ENCODE measurements around the gene SDC3.
A peak's percentile ranks its signal among the peaks of the same experiment; 100 is the strongest.

SDC3 gene

DNA sequence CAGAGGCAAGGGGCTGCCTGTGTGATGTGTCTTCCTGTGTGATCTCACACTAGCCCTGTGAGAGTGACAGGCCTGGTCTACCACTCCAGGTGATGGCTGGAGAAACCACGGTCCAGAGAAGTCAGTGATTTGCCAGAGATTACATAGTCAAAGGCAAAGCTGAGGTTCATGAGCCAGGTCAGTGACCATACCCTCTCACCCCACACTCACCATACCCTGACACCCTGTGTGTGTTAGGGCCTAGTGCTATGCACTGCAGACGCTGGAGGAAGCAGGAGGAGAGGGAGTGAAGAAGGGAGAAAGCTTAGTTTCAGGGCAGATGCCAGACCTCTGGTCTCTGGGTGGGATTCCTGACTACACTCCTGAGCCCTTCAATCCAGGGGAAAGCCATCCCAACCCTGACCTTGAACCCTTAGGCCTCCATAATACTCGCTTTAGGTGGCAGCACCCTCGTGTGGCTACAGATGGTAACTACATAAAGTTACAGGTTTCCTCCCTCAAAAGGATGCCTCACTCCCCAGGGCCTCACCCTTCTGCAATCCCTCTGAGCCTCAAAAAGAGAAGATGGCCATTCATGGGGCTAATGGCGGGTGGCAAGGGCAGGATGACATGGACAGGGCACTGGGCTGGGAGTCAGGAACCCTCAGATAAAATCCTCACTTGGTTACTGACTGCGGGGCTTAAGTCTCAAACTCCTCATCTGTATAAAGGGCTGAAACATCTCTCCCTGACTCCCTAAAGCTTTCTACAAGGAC, 20.8 kb upstream of the SDC3 start:
- peak; percentile 62 for DNase-seq (ENCODE audit: low spot score)

DNA sequence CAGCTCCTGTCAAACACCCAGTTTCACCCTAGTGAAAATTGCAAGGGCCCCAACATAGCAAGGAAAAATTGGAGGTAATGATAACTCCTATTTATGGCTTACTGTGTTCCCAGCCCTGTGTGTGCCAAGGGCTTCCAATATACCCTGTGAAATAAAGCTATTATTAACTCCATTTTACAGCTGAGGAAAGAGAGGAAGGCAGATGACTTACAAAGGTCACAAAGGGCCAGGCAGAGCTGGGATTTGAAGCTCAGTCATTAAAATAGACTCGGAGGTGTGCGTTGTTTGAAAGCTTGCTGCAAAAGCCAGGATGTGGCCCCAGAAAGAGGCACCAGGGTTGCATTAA, 20.2 kb upstream of the SDC3 start:
- DNase-seq (ENCODE audit: low spot score) = no peak

DNA sequence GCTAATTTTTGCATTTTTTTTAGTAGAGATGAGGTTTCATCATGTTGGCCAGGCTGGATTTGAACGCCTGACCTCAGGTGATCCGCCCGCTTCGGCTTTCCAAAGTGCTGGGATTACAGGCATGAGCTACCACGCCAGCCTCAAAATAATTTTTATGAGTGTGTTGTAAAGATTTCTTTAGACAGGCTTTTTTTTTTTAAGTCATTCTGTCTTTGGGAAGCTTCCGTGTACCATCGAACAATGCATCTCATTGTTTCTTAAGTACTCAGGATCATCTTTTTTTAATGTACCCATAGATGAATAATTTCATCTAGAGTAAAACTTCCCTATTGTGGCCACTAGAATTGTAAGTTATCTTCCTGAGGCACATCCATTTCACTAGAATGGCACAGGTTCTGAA, 19.6 kb upstream of the SDC3 start:
- no peak for DNase-seq (ENCODE audit: low spot score)

DNA sequence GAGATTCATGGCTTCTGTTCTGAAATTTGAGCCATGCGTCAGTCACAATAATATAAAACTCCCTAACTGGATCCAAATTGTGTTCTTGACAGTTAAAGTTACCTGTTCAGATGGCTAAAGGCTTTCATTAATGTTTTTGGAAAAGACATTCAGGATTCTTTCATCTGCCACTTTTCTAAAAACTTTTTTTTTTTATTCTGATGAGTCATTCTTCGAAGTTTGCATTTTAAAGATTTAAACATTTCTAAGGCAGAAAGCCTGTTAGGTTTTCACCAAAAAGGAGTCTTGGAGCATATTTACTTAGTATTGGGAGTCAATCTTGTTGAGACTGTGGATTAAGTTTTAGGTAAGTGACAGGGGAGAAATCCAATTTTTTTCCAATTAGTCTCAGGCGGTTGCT, 18.9 kb upstream of the SDC3 start:
- DNase-seq (ENCODE audit: low spot score) = no peak

DNA sequence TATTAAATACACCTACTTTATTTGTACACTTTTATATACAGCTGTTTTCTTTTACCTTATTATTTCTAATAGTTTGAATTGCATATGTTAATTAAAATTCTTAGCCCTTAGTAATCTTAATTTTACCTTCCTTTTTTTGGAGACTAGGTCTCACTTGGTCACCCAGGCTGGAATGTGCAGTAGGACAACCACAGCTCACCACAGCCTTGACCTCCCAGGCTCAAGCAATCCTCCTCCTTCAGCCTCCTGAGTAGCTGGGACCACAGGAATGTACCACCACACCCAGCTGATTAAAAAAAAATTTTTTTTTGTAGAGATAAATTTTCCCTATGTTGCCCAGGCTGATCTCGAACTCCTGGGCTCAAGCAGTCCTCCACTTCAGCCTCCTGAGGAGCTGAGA, 15.0 kb upstream of the SDC3 start:
- no peak for DNase-seq (ENCODE audit: low spot score)

DNA sequence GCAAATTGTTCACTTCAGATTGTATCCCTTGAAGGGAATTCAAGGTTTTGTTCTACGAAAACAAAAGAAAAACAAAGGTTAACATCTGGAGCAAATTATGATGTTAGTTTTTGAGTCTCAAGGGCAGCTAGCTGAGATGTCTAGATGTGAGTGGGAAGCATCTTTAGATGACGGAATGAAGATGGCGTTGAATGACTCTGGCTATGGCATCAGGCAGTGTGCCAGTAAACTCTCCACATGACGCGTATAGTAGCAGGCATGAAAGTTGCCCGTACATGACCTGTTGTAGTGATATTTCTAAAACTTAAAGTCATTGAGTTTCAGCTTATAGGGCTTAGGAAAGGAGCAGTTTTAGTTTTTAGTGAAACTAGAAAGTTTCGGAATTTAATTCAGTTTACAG, 12.3 kb upstream of the SDC3 start:
- DNase-seq (ENCODE audit: low spot score) = no peak

DNA sequence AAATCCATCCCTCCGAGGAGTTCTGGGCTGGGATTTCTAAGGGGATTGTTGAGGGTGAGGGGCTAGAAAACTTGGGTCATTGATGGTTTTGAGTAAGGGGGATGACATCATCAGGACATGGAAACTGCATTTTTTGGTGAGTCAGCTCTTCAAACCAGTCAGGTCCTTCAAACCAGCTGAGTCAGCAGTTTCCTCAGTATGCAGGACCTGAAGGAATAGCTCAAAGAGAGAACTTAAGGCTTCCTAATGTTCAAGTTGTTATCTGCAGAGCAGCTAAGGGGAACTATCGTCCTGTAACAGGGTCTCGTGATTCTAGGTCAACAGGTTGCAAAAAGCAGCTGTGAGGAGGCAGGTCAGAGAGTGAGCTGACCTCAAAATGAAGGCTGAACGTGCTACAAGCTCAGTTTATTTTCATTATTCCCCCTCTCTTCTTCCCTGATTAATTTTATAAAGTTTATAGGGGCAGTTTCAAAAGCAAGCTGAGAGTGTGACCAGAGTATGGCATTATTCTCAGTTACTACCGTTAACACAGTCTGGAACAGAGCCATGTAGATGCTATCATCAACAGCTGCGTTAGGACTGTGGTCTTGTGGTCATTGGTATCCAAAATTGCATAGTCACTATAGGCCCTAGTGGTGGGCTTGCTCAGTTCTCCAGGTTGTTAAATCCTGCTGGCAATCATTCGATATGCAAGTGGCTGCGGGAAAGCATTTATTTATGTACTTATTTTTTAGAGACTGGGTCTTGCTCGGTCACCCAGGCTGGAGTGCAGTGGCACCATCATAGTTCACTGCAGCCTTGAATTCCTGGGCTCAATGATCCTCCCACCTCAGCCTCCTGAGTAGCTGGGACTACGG, 10.7 kb upstream of the SDC3 start:
- DNase-seq (ENCODE audit: low spot score) = peak; percentile 54

DNA sequence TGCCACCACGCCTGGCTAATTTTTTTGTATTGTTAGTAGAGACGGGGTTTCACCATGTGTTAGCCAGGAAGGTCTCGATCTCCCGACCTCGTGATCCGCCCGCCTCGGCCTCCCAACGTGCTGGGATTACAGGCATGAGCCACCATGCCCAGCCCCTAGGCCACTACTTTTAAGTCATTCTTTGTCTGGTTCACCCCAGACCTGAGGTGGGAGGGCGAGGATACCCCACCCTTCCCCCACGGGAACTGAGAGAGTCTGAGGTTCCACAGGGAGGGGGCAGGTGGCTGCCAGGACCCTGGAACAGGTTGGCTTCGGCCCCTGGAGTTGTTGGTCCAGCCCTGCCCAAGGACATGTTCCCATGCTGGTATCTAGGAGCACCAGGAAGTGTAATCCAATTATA, 7.7 kb upstream of the SDC3 start:
- DNase-seq (ENCODE audit: low spot score) = no peak

DNA sequence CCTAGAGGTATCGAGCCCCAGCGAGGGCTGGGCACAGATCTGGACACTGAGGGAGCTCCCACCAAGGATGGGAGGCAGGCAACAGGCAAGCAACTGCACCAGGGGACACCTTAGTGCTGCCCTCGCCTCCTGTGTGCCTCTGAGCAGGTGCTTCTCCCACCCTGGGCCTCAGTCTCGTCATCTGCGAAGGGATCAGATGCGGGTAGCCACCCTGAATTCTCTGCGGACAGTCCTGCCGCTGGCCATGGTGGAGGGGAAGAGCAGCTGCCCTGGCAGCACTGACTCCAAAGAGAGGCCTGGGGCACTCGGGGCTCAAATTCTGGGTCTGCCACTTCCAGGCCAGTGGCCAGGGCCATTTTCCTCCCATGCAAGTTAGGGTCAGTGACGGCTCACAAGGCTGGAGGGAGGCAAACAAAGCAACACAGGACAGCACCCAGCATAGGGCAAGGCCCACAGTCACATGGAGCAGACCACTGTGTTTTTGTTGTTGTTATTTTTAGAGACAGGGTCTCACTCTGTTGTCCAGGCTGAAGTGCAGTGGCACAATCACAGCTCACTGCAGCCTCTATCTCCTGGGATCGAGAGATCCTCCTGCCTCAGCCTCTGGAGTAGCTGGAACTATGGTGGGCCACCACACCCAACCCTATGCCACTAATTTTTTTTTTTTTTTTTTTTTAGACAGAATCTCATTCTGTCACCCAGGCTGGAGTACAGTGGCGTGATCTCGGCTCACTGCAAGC, 7.1 kb upstream of the SDC3 start:
- DNase-seq (ENCODE audit: low spot score) = no peak

DNA sequence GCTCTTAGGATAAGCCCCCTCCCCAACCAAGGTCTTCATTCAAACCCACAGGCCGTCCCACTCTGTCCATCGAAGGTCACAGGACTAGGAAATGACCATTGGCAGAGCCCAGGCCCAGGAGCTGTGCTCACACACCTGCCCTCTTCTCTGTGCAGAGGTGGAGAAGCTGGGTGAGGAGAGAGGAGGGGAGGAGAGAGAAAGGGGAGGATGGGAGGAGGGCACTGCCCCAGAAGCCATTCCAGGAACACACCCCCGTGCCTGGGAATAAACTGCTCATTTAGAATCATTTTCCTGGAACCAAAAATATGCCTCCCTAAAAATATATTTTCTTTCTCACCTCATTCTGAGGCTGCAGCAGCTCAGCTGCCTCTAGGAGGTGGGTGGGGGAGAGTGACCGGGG, 6.4 kb upstream of the SDC3 start:
- DNase-seq (ENCODE audit: low spot score) = no peak

DNA sequence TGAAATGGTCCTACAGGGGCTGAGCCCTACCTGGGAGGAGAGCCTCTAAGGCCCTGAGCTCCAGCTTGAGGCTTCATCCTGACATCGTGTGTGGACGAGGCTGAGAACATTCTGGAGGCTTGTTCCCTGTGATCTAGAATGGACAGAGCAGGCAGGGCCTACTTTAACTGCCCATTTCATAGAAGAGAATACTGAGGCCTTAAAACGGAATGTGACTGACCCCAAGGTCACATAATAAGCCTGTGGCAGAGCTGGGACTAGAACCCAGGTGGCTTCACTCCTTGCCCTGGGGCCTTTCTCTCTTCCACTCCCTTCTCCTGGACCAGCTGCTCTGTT, 6.0 kb upstream of the SDC3 start:
- DNase-seq (ENCODE audit: low spot score) = no peak

DNA sequence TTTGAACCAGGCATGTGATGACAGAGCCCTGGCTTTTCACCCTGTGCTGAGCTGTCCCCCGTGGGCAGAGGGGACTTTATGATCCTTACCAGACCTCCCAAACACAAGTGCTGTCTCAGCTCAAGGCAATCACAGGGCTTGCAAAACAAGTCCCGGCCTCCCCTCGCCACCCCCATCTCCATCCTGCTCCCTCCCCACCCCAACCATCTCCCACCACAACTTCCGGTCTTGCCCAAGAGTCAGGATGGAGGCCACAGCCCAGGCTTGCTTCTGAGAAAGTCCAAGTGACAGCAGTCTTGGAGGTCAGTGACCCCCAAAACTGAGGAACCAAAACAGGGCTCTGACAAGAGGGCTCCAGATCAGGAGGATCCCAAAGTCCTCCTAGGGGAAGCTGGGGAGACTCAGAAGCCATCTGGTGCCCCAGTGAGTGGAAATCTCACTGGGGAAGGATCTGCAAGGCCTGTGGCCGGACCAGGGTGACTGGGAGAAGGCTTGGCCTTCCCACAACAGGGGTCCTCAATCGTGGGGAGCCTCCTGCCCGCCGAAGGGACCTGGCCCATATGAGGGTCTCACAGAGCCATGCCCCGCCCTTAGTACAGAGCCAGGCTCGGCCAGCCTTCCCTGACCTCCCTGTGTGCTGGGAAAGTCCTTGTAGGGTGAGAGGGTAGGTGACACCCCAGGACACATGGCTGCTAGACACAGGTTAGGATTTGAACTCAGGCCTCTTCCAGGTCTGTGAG, 4.5 kb upstream of the SDC3 start:
- no peak for DNase-seq (ENCODE audit: low spot score)

DNA sequence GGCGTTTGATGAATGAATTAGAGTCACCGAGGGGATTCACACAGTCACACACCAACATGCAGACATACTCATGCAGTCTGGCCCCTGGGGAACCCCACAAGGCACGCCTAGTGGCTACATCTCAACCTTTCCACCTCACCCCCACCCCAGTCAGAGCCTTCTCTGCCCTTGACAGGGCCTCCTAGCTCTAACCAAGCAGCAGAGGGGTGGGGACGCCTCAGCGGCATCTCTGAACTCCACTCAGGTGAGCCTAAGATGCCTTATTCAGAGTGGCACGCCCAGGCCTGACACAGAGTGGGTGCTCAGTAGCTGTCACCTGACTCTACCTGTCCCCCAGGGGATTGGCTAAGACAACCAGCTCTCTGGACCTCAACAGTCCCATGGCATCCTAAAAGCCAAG, 3.7 kb upstream of the SDC3 start:
- no peak for DNase-seq (ENCODE audit: low spot score)

DNA sequence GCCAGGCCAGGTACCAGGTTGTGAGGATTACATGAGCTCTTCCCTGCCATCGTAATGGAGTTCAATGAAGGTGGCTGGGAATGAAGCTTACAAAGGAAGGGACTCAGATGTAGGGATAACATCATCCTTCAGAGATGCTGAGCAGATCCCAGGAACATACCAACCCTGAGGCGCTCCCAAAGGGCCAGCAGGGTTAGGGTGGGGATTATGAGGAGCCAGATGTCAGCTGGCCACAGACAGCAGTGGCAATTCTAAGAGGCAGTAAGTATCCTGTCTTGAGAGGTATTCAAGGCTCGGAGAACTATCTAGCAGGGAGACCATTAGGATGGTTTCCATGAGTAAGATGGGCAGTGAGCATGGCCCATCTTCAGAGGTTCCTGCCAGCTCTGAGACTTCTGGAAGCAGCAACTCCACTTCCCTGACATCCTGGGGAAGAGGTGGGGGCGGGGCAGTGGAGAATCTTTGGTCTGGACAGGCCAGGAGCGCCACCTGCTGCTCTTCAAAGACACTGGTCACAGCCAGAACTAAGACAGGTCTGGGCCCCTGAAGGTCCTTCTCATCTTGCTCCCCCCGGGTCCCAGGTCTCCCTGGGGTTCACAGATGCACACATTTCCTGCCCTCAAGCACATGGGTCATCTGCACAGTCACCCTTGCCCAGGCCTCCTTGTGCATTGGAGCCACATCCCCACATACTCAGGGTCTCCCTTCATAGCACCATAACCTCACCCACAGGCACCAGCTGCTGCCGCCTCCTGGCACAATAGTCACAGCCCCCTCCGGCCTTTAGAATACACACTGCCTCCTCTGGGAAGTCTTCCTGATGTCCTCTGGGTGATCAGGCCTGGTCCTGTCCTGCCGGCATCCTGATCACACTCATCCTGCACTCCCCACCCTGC, 2.7 kb upstream of the SDC3 start:
- peak; percentile 79 for DNase-seq (ENCODE audit: low spot score)

DNA sequence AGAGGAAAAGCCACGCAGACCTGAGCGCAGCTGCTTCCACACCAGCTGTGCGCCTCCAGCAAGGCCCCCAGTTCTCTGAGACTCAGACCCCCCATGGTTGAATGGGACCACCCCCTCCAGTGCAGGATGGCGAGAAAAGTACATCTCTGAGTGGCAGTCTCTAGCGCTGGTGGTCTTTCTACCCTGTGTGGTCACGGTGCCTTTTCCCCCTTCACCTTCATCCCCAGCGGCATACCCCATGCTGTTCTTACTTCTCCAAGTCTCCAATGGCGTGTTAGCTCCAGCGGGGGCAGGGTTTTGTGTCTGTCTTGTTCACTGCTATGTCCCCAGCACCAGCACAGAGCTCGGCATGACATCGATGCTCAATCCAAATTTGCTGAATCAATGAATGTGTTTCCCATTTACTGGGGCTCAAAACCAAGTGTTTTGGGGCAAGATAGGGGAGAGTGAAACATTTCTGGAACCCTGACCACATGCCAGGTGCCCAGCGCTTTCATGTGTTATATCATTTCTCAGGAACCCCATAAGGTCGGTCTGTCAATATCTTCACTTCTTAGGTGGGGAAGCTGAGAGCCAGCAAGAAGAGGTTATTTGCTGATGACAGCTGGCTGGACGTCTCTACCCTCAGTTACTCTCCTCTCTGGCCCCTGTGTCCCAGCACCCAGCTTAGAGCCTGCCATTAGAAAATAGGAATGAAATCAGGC, 959 bp upstream of the SDC3 start:
- no peak for DNase-seq (ENCODE audit: low spot score)

DNA sequence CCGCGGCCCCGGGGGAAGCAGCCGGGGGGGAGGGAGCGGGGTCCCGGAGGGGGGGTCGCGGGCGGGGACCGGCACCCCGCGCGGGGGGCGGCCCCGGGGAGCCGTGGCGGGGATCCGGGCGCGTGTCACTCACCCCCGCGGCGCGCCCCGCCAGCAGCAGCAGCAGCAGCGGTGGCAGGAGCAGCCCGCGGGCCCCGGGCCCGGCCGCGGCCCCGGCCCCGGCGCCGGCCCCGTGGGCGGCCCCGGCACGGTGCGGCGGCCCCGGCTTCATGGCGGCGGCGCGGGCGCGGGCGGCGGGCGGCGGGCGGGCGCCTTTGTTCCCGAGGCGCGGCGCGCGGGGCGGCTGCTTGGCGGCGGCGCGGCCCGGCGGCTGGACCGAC, 252 bp downstream of the SDC3 start:
- no peak for DNase-seq (ENCODE audit: low spot score)

DNA sequence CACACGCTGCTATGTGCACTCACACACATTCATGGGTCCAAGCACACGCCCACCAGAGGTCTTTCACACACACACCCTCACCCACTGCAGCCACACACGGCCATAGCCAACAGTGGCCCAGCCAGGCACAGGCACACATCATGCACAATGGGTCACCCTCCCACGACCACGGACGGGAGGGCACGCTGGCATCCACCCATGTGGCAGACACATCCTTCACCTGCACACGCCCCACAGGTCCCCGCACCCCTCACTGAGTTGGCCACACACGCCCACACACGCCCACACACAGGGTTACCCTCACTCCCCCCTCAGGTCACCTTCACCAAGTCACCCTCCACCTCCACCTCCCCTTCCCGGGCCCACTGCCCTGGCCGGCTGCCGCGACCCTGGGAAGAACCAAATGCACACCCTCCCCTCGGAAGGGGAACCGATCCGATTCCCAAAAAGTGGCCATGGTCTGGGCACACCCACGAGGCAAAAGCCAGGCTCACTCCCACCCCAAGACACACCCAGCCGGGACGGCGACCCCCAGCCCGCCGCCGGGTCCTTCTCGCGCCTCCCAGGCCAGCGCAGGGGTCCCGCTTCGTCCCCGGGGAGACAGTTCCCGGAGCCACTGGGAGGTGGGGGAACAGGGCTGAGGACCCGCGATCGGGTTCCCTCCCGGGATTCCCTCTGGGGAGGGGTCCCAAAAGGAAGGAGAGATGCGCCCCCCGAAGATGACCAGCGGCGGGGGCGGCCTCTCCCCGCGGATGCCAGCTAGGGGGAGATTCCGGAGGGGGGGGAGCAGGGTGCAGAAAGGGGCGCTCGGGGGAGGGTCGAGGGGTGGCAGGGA, 860 bp downstream of the SDC3 start:
- no peak for DNase-seq (ENCODE audit: low spot score)

DNA sequence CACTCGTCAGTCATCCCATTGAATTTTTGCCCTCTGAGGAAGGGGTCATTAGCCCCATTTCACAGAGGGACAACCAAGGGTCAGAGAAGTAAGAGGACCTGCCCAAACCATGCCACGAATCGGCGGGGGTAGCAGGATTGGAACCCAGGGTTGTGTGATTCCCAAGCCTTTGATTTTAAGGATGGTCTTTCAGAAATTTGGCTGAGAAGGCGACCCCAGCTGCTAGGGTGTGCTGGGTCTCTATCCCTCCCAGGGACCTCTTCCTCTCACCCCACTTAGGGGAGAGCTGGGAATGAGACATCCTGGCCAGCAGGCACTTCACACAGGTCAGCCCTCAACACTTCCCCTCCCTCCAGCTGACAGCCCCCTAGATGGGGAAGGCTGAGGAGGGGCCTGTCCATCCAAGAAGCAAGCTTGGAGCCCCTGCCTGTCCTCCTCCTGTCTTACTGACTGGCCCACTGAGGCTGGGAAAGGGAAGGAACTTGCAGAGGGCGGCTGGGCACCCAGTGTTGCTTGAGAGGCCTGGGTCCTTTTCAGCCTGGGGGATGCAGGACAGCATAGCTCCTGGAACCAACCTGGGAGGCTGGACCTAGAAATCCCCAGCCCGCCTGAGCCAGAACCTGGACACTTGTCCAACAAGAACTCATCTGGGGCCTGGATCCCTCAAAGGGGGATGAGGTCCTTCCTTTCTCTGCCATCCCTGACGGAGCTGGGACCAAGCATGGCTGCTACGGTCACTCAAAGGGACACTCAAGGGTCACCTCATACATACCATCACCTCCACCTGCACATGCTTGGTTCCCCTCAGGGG, 1.7 kb downstream of the SDC3 start:
- no peak for DNase-seq (ENCODE audit: low spot score)
